ENCODE measurements around the gene HNRNPA2B1.

Gene HNRNPA2B1

GRCh38 chr7:26197153-26198115 lies 3.1 kb downstream of the HNRNPA2B1 start:
- DNase-seq = peak in 1 of 2 donors; percentile 42

- peak in 1 of 2 donors; percentile 35 for DNase-seq
Observed at GRCh38 chr7:26195867-26196657, 4.5 kb downstream of the HNRNPA2B1 start.

GRCh38 chr7:26195182-26195581 lies 5.4 kb downstream of the HNRNPA2B1 start:
- peak in 1 of 2 donors; percentile 33 for DNase-seq

- DNase-seq = peak in 1 of 2 donors; percentile 34
Observed at GRCh38 chr7:26194764-26195163, 5.8 kb downstream of the HNRNPA2B1 start.

- DNase-seq = peak in 1 of 2 donors; percentile 37
Observed at GRCh38 chr7:26193432-26194207, 6.9 kb downstream of the HNRNPA2B1 start.

- DNase-seq = peak in 1 of 2 donors; percentile 38
Observed at GRCh38 chr7:26192485-26193087, 8.0 kb downstream of the HNRNPA2B1 start.

GRCh38 chr7:26191974-26192479 lies 8.5 kb downstream of the HNRNPA2B1 start:
- DNase-seq = peak in 1 of 2 donors; percentile 18

GRCh38 chr7:26191233-26191973 lies 9.1 kb downstream of the HNRNPA2B1 start:
- no peak for DNase-seq

GRCh38 chr7:26190417-26190869 lies 10.1 kb downstream of the HNRNPA2B1 start:
- peak in 1 of 2 donors; percentile 34 for DNase-seq

- no peak for DNase-seq
Observed at GRCh38 chr7:26189697-26190096, 10.8 kb downstream of the HNRNPA2B1 start.

- DNase-seq = peak in 1 of 2 donors; percentile 46
Observed at GRCh38 chr7:26188957-26189541, 11.5 kb downstream of the HNRNPA2B1 start.

- peak in 1 of 2 donors; percentile 57 for DNase-seq
Observed at GRCh38 chr7:26188206-26188956, 12.2 kb downstream of the HNRNPA2B1 start.

- peak; percentile 45 to 60 for DNase-seq
Observed at GRCh38 chr7:26187380-26188205, 13.0 kb downstream of the HNRNPA2B1 start.

GRCh38 chr7:26186364-26187311 lies 13.9 kb downstream of the HNRNPA2B1 start:
- peak in 1 of 2 donors; percentile 49 for DNase-seq

- DNase-seq = no peak
Observed at GRCh38 chr7:26185844-26186180, 14.7 kb downstream of the HNRNPA2B1 start.

GRCh38 chr7:26185131-26185843 lies 15.3 kb downstream of the HNRNPA2B1 start:
- DNase-seq = peak; percentile 24 to 62

All from CD4-positive, alpha-beta T cell treated with Interleukin-4 for 1 hour (primary cell).